Superior temporal gyrus (tissue), 1 donor: ENCODE data around the gene COG6.

Source experiments
- DNase-seq: peaks from one replicate; pipeline ENCODE4 v3.0.0-alpha.2; 2016; ENCODE audit errors: extremely low spot score

The COG6 gene

DNA sequence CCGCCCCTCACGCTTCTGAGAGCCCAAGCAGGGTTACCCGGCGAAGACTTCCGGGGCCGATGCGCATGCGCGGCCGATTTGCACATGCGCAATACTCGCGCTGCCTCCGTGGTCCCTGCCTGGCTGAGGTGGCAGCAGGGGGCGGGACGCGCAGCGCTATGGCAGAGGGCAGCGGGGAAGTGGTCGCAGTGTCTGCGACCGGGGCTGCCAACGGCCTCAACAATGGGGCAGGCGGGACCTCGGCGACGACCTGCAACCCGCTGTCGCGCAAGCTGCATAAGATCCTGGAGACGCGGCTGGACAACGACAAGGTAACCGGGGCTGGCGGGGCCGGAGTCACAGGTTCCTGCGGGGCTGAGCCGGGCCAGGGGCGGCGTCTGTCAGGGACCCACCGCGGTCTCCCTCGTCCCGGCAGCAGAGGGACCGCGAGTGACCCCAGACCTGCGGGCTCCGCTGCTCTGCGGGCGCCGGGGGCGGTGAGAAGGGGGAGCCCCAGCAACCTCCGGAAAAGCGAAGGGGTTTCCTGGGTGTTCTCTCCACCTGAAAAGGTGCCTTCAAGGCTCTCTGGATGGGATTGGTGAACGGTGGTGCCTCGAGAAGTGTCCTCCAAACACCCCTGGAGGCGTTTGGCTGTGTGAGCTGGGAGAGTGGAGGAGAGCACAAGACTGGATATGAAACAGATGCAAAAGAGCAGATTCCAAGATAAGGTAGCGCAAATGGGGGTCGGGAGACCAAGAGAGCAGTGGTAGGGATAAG is at the start of gene COG6:
Gene COG6 (plus strand): TSS at position 94 of the 756 bp plus-strand sequence. CDS start 65 bp downstream, at position 159.
- peak; percentile 95 for DNase-seq

- no peak for DNase-seq
Measured at GRCh38 chr13:39605677-39606320, 49.7 kb upstream of the COG6 start.

DNA sequence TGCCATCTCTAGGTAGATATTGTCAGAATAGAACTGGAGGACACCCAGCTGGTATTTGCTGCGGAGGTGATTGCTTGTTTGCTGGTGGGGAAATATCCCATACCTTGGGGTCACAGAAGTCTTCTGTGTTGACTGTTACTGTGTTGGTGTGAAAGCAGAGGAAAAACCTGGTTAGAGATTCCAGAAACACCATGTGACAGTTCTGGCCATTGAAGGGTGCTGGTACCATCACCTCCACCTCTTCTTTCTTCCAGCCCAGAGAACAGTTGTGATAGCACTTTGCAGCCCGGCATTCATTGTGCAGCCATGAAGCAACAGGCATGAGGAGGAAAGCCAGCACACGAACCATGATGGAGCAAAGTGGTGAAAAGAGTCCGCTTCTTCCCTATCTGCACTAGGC is 47.6 kb upstream of the COG6 start:
- DNase-seq, result no peak

DNA sequence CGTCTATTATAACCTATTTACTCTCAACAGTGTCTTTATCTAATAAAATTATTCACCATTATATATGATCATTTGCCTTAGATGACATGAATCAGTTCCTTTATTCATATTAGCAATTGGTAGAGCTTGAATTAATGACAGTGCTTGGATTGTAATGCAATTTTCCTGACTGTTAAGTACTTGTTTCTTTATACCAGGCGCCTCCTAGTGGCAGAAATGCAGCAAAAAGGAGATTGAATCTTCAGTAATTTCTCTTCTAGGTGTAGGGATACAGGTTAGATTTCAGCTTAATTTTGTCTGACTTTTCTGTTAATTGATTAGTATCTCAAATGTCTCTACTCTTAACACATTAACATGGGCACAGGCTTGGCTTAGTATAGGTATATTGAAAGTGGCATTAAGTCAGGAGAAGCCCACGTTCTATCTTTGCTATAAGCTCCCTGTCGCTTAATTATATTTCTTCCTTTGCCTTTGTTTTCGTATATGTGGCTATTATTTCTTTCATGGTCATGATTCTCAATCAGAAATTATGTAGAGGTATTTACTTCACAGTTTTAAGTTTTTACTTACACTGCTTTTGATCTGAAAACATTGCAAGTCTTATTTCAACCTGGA is 43.3 kb upstream of the COG6 start:
- peak; percentile 95 for DNase-seq

GRCh38 chr13:39616087-39616694 is 39.3 kb upstream of the COG6 start:
- DNase-seq, result peak; percentile 93

DNA sequence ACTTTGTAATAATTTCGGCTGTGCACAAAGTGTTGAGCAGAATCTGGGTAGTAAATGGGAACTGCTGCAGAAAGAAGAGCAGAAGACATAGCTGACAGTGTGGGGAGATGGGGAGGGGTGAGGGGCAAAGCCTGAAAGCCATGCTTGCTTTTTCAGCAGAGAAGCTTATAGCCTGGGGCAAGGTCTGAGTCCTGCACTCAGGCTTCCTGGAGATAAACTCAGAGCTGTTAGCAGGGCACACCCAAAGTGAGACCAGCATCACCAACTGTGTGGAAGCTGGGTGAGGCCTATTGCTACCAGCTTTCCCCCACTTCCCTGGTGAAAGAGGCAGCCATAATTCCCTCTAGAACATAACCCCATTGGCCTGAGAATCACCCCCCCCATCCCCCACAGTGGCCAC is 36.9 kb upstream of the COG6 start:
- DNase-seq, result no peak

DNA sequence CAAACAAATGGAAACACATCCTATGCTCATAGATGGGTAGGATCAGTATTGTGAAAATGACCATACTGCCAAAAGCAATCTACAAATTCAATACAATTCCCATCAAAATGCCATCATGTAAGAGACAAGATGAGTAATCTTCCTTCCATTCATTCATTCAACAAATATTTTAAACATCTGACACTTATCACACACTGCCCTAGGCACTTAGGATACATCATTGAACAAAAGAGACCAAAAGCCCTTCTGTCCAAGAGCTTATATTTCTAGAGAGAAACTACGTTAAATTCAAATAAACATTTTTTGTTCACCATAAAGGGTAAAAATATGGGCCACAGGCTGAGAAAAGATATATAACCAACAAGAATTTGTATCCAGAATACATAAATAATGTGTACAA is 32.0 kb upstream of the COG6 start:
- no peak for DNase-seq

DNA sequence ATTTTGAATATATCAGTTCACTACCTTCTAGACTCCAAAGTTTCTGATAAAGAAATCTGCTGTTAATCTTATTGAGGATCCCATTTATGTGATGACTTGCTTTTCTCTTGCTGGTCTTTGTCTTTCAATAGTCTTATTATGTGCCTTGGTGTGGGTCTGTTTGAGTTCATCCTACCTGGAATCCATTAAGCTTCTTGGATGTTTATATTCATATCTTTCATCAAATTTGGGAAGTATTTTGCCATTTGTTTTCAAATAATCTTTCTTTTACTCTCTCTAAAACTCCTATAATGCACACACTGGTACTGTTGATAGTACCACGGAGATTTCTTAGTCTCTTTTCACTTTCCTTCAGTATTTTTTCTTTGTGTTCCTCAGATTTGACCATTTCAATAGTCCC is 24.2 kb upstream of the COG6 start:
- DNase-seq, result no peak

DNA sequence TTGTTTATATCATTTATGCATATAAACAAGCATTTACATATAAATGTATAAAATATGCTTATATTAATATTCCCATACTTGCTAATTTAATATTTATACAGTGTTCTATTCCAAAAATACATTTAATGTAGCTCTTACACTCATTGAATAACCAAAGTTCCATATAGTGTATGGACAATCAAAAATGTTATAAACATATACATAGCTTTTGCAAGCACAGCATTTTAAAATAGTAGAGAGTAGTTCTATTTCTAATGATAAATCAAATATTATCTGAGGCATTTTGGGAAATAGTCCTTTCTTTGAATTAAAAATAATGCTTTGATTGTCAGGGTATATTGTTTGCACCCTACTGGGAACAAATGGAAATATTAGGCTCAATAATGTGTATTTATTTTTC is 22.5 kb upstream of the COG6 start:
- DNase-seq, result no peak

GRCh38 chr13:39635564-39635963 is 19.9 kb upstream of the COG6 start:
- DNase-seq, result no peak

GRCh38 chr13:39637890-39638289 is 17.6 kb upstream of the COG6 start:
- no peak for DNase-seq

GRCh38 chr13:39641645-39642044 is 13.8 kb upstream of the COG6 start:
- DNase-seq, result no peak

- no peak for DNase-seq
Measured at GRCh38 chr13:39646122-39646521, 9.3 kb upstream of the COG6 start.

DNA sequence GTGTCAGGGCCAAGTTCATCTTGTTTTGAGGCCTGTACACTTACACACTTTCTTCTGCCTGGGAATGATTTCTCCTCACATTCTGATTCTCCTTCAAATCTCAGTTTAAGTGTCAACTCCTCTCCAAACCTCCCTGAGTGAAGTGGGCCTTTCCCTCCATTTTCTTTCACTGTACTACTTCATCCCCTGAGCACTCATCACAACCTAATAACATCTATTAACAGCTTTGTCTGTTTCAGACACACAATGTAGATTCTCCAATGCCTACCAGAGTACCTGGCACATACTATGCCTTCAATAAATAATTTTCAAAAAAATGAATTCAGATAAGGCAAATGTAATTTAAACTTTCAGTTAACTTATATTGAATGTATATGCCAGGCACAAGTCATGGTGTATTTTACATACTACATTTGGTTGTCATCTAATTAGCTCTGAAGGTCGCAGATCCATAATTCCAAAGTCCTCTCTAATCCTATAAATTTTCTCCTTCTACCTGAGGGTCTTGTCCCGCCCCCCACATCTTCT is 357 bp upstream of the COG6 start:
- DNase-seq, result no peak

- no peak for DNase-seq
Measured at GRCh38 chr13:39656325-39656677, 839 bp downstream of the COG6 start.

GRCh38 chr13:39663508-39663907 is 8.0 kb downstream of the COG6 start:
- no peak for DNase-seq

GRCh38 chr13:39663958-39664357 is 8.5 kb downstream of the COG6 start:
- DNase-seq, result no peak

- no peak for DNase-seq
Measured at GRCh38 chr13:39665763-39666162, 10.3 kb downstream of the COG6 start.

DNA sequence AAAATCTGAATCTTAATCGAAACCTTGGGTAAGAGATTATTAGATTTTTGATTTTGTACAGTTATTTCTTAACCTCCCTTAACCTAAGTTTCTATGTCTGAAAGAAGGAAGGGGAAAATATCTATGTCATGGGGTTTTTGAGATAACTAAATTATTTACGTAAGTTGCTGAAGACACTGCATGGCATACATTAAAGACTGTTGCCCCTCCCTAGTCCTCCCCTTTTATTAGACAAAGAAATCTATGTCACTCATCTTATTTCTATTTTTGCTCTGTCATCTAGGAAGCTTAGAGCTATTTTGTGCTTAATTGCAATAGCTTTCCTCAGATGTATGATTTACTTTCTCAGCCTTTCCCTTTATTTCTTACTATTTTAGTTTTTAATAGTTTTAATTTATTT is 15.0 kb downstream of the COG6 start:
- no peak for DNase-seq

GRCh38 chr13:39672378-39673132 is 17.1 kb downstream of the COG6 start:
- DNase-seq, result no peak

DNA sequence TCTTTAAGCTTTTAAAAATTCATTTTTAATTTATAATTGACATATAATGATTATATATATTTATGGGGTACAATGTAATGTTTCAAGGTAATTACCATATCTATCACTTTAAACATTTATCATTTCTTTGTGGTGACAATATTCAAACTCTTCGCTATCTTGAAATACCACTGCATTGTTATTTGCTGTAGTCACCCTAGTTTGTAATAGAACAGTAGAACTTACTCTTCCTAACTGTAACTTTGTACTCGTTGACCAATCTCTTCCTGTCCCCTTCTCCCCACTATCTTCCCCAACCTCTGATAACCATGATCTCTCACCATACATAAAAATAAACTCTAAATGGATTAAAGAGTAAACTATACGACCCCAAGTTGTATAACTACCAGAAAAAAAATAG is 20.4 kb downstream of the COG6 start:
- no peak for DNase-seq
